Duodenal mucosa (tissue), 2 donors: Measurements from ENCODE around the gene EN1.
A peak's percentile ranks its signal among the peaks of the same experiment; 100 is the strongest.

Source experiments
- H3K27ac ChIP-seq: one replicate; pipeline ENCODE4 v1.7.0; 2013; ENCODE audit warnings: low read depth, low read length
- H3K27me3 ChIP-seq, 2 donors: one replicate each; pipeline ENCODE4 v1.7.0; 2013; ENCODE audit warnings: low read length in 2 of 2, control low read depth in 1 of 2; ENCODE audit not compliant: insufficient read depth in 2 of 2, control insufficient read depth in 1 of 2
- H3K36me3 ChIP-seq, 2 donors: one replicate each; pipeline ENCODE4 v1.7.0; 2013; ENCODE audit warnings: low read length in 2 of 2, control low read depth in 1 of 2; ENCODE audit not compliant: insufficient read depth in 2 of 2, control insufficient read depth in 1 of 2
- H3K4me1 ChIP-seq, 2 donors: one replicate each; pipeline ENCODE4 v1.7.0; 2013; ENCODE audit warnings: low read length in 2 of 2, control low read depth in 1 of 2; ENCODE audit not compliant: insufficient read depth in 2 of 2, control insufficient read depth in 1 of 2
- H3K4me3 ChIP-seq, 2 donors: one replicate each; pipeline ENCODE4 v1.7.0; 2013; ENCODE audit warnings: low read length in 2 of 2, low read depth in 1 of 2
- H3K9ac ChIP-seq, 2 donors: one replicate each; pipeline ENCODE4 v1.7.0; 2013; ENCODE audit warnings: low read length in 2 of 2, low read depth in 1 of 2
- H3K9me3 ChIP-seq, 2 donors: one replicate each; pipeline ENCODE4 v1.7.0; 2013; ENCODE audit warnings: low read length in 2 of 2, control low read depth in 1 of 2; ENCODE audit not compliant: control insufficient read depth in 1 of 2

The EN1 gene

GRCh38 chr2:118846953-118847761, at the start of gene EN1:
Gene EN1 (minus strand): TSS chr2:118847648. CDS start chr2:118847167, 481 bp downstream.
- no peaks in the 10 kb centered on the region for H3K9me3 ChIP-seq
- peaks cover 6 to 7% of the 10 kb centered on the region in 2 donors for H3K4me1 ChIP-seq
- H3K9ac ChIP-seq: no peak within 1 kb of the TSS
- H3K27ac ChIP-seq: no peak within 1 kb of the TSS
- no peaks in the 10 kb centered on the region for H3K36me3 ChIP-seq
- peak within 1 kb of the TSS; percentile 4 to 40 for H3K4me3 ChIP-seq
- peaks cover 77 to 89% of the 10 kb centered on the region in 2 donors for H3K27me3 ChIP-seq

- H3K27ac ChIP-seq: no peak overlapping the region
- H3K4me3 ChIP-seq: no peak overlapping the region
These were observed 45.7 kb upstream of the EN1 start for GRCh38 chr2:118893100-118893499.

GRCh38 chr2:118889995-118890394, 42.5 kb upstream of the EN1 start:
- Histone ChIP-seq H3K9ac (no peak overlapping the region), H3K4me1 (no peaks in the 10 kb centered on the region), H3K36me3 (no peaks in the 10 kb centered on the region), H3K27ac (no peak overlapping the region), H3K27me3 (no peaks in the 10 kb centered on the region), H3K9me3 (peaks cover 2 to 6% of the 10 kb centered on the region in 2 donors), H3K4me3 (no peak overlapping the region)

More at GRCh38 chr2:118893100-118893499, 45.7 kb upstream of the EN1 start:
- H3K4me1 ChIP-seq: no peaks in the 10 kb centered on the region
- H3K9me3 ChIP-seq: peaks cover 2 to 6% of the 10 kb centered on the region in 2 donors
- H3K9ac ChIP-seq: no peak overlapping the region
- H3K27me3 ChIP-seq: no peaks in the 10 kb centered on the region
- no peaks in the 10 kb centered on the region for H3K36me3 ChIP-seq

- peaks cover 3 to 4% of the 10 kb centered on the region in 2 donors for H3K4me1 ChIP-seq
- H3K9me3 ChIP-seq: no peaks in the 10 kb centered on the region
- no peak overlapping the region for H3K9ac ChIP-seq
- no peaks in the 10 kb centered on the region for H3K36me3 ChIP-seq
- no peak overlapping the region for H3K4me3 ChIP-seq
- H3K27ac ChIP-seq: no peak overlapping the region
- peaks cover 10 to 25% of the 10 kb centered on the region in 2 donors for H3K27me3 ChIP-seq
These were observed 36.3 kb upstream of the EN1 start for GRCh38 chr2:118883792-118884191.

- Histone ChIP-seq H3K36me3 (no peaks in the 10 kb centered on the region), H3K9ac (peak overlapping the region in 1 of 2 donors; percentile 51), H3K4me3 (peak overlapping the region; percentile 57 to 63), H3K4me1 (peaks cover 3 to 4% of the 10 kb centered on the region in 2 donors), H3K27me3 (peaks cover 10 to 28% of the 10 kb centered on the region in 2 donors), H3K9me3 (no peaks in the 10 kb centered on the region), H3K27ac (no peak overlapping the region)
These were observed 35.4 kb upstream of the EN1 start for GRCh38 chr2:118882693-118883336.

- Histone ChIP-seq H3K27ac (no peak overlapping the region), H3K4me3 (no peak overlapping the region), H3K4me1 (peaks cover 3 to 4% of the 10 kb centered on the region in 2 donors), H3K9ac (no peak overlapping the region), H3K9me3 (no peaks in the 10 kb centered on the region), H3K27me3 (peaks cover 10 to 28% of the 10 kb centered on the region in 2 donors), H3K36me3 (no peaks in the 10 kb centered on the region)
These were observed 34.2 kb upstream of the EN1 start for GRCh38 chr2:118881490-118882129.

- H3K27me3 ChIP-seq: peaks cover 10 to 28% of the 10 kb centered on the region in 2 donors
These were observed 33.1 kb upstream of the EN1 start for GRCh38 chr2:118880501-118880900.

GRCh38 chr2:118878531-118879149, 31.2 kb upstream of the EN1 start:
- Histone ChIP-seq H3K27ac (no peak overlapping the region), H3K27me3 (peaks cover 10 to 29% of the 10 kb centered on the region in 2 donors), H3K4me3 (no peak overlapping the region), H3K36me3 (no peaks in the 10 kb centered on the region), H3K9ac (no peak overlapping the region), H3K4me1 (peaks cover 3 to 4% of the 10 kb centered on the region in 2 donors), H3K9me3 (no peaks in the 10 kb centered on the region)

More at GRCh38 chr2:118880501-118880900, 33.1 kb upstream of the EN1 start:
- peaks cover 3 to 4% of the 10 kb centered on the region in 2 donors for H3K4me1 ChIP-seq
- no peaks in the 10 kb centered on the region for H3K36me3 ChIP-seq
- no peak overlapping the region for H3K9ac ChIP-seq
- H3K27ac ChIP-seq: no peak overlapping the region
- H3K9me3 ChIP-seq: no peaks in the 10 kb centered on the region
- no peak overlapping the region for H3K4me3 ChIP-seq

- H3K27me3 ChIP-seq: peaks cover 14% of the 10 kb centered on the region in 2 donors
These were observed 27.9 kb upstream of the EN1 start for GRCh38 chr2:118875318-118875717.

More at GRCh38 chr2:118875318-118875717, 27.9 kb upstream of the EN1 start:
- H3K9me3 ChIP-seq: no peaks in the 10 kb centered on the region
- H3K4me1 ChIP-seq: no peaks in the 10 kb centered on the region
- H3K4me3 ChIP-seq: no peak overlapping the region
- H3K27ac ChIP-seq: no peak overlapping the region
- no peaks in the 10 kb centered on the region for H3K36me3 ChIP-seq
- H3K9ac ChIP-seq: no peak overlapping the region
